ENCODE measurements around the gene MDC1.
A peak's percentile ranks its signal among the peaks of the same experiment; 100 is the strongest.

MDC1 gene

DNA sequence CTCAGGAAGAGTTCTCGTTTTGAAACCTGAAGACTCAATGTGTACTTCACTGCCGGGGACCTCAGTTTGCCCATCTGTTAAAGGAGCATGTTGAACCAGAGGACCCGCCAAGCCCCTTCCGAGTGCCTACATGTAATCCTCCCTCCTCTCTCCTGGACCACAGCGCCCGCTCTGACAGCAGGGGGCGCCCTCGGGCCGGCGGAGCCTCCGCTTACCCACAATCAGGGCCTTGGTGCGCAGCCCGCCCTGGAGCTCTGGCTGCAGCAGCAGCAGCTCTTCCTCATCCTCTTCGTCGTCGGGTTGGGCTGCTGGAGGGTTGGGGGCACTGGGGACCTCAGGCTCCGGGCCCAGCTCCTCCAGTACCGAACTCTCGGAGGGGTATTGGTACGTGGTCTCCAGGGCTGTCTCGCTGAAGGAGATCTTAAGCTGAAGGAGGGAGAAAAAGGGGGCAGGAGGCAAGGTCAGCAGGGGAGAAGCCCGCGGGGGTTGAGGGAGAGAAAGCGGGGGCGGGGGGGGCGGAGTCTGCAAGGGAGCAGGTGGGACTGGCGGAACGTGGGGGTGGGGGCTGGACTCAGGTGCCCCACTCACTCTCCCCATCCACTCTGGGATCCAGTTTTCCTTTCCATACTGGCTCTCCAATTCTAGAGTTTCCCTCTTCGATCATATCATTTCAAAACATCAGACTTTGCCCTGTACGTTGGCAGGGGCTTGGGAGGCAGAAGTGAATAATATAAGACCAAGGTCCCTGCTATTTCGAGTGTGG is 37.9 kb downstream of the MDC1 start (continued):
- TF ChIP-seq, protein P1, sequence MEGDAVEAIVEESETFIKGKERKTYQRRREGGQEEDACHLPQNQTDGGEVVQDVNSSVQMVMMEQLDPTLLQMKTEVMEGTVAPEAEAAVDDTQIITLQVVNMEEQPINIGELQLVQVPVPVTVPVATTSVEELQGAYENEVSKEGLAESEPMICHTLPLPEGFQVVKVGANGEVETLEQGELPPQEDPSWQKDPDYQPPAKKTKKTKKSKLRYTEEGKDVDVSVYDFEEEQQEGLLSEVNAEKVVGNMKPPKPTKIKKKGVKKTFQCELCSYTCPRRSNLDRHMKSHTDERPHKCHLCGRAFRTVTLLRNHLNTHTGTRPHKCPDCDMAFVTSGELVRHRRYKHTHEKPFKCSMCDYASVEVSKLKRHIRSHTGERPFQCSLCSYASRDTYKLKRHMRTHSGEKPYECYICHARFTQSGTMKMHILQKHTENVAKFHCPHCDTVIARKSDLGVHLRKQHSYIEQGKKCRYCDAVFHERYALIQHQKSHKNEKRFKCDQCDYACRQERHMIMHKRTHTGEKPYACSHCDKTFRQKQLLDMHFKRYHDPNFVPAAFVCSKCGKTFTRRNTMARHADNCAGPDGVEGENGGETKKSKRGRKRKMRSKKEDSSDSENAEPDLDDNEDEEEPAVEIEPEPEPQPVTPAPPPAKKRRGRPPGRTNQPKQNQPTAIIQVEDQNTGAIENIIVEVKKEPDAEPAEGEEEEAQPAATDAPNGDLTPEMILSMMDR (tag by site-specific recombination; IDR thresholded peaks at IDR 0.05): peak; percentile 90
- TF ChIP-seq ZNF473 (tag by site-specific recombination; IDR thresholded peaks at IDR 0.05): no peak
- no peak for TF ChIP-seq MZF1 (tag by site-specific recombination; IDR thresholded peaks at IDR 0.05; ENCODE audit: borderline replicate concordance)
- peak; percentile 37; the same call in 1 of the 2 replicates for TF ChIP-seq WT1 (tag by site-specific recombination; IDR thresholded peaks at IDR 0.05)
- TF ChIP-seq GLIS1 (tag by site-specific recombination; IDR thresholded peaks at IDR 0.05): no peak
- peak; percentile 67; the same call in 1 of the 2 replicates for TF ChIP-seq ZNF76 (tag by site-specific recombination; IDR thresholded peaks at IDR 0.05; ENCODE audit: borderline replicate concordance, low read depth)
- no peak for TF ChIP-seq ZNF610 (tag by site-specific recombination; IDR thresholded peaks at IDR 0.05; ENCODE audit: borderline replicate concordance)
- no peak for TF ChIP-seq ZNF311 (tag by site-specific recombination; IDR thresholded peaks at IDR 0.05; ENCODE audit: borderline replicate concordance)
- TF ChIP-seq ZNF555 (tag by site-specific recombination; conservative IDR thresholded peaks at IDR 0.05): no peak
- no peak for TF ChIP-seq ZNF658 (tag by site-specific recombination; IDR thresholded peaks at IDR 0.05)
- no peak for TF ChIP-seq INSM2 (tag by site-specific recombination; IDR thresholded peaks at IDR 0.05)
- TF ChIP-seq ZSCAN16 (tag by site-specific recombination; IDR thresholded peaks at IDR 0.05): no peak
- TF ChIP-seq ZNF580 (tag by site-specific recombination; IDR thresholded peaks at IDR 0.05): 0 out of 2 replicates have a peak, but pooled peaks have one; percentile 33
- no peak for TF ChIP-seq ZNF121 (tag by site-specific recombination; IDR thresholded peaks at IDR 0.05)
- no peak for TF ChIP-seq ZNF423 (tag by site-specific recombination; IDR thresholded peaks at IDR 0.05)
- TF ChIP-seq ZNF341 (tag by site-specific recombination; IDR thresholded peaks at IDR 0.05; ENCODE audit: low read depth): peak; percentile 10; the same call in 1 of the 2 replicates
- no peak for TF ChIP-seq ZNF544 (tag by site-specific recombination; IDR thresholded peaks at IDR 0.05)
- TF ChIP-seq, protein P2, sequence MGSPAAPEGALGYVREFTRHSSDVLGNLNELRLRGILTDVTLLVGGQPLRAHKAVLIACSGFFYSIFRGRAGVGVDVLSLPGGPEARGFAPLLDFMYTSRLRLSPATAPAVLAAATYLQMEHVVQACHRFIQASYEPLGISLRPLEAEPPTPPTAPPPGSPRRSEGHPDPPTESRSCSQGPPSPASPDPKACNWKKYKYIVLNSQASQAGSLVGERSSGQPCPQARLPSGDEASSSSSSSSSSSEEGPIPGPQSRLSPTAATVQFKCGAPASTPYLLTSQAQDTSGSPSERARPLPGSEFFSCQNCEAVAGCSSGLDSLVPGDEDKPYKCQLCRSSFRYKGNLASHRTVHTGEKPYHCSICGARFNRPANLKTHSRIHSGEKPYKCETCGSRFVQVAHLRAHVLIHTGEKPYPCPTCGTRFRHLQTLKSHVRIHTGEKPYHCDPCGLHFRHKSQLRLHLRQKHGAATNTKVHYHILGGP (tag by site-specific recombination; IDR thresholded peaks at IDR 0.05): no peak
- no peak for TF ChIP-seq ZNF211 (tag by site-specific recombination; IDR thresholded peaks at IDR 0.05; ENCODE audit: low read depth)
- TF ChIP-seq ZNF366 (tag by site-specific recombination; conservative IDR thresholded peaks at IDR 0.05): no peak
- no peak for TF ChIP-seq ZNF488 (tag by site-specific recombination; IDR thresholded peaks at IDR 0.05)
- no peak for TF ChIP-seq ZNF664 (tag by site-specific recombination; IDR thresholded peaks at IDR 0.05)
- TF ChIP-seq, protein P3, sequence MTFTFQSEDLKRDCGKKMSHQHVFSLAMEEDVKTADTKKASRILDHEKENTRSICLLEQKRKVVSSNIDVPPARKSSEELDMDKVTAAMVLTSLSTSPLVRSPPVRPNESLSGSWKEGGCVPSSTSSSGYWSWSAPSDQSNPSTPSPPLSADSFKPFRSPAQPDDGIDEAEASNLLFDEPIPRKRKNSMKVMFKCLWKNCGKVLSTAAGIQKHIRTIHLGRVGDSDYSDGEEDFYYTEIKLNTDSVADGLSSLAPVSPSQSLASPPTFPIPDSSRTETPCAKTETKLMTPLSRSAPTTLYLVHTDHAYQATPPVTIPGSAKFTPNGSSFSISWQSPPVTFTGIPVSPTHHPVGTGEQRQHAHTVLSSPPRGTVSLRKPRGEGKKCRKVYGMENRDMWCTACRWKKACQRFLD (tag by site-specific recombination; IDR thresholded peaks at IDR 0.05): no peak
- no peak for TF ChIP-seq TCF7L2 (IDR thresholded peaks at IDR 0.05; ENCODE audit: borderline replicate concordance, low read depth, low read length)
- TF ChIP-seq ZNF830 (tag by site-specific recombination; IDR thresholded peaks at IDR 0.05; ENCODE audit: low read depth): no peak
- TF ChIP-seq, protein P4, sequence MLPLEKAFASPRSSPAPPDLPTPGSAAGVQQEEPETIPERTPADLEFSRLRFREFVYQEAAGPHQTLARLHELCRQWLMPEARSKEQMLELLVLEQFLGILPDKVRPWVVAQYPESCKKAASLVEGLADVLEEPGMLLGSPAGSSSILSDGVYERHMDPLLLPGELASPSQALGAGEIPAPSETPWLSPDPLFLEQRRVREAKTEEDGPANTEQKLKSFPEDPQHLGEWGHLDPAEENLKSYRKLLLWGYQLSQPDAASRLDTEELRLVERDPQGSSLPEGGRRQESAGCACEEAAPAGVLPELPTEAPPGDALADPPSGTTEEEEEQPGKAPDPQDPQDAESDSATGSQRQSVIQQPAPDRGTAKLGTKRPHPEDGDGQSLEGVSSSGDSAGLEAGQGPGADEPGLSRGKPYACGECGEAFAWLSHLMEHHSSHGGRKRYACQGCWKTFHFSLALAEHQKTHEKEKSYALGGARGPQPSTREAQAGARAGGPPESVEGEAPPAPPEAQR (tag by site-specific recombination; IDR thresholded peaks at IDR 0.05): no peak
- no peak for TF ChIP-seq KLF16 (tag by site-specific recombination; IDR thresholded peaks at IDR 0.05)
- TF ChIP-seq ZNF585B (tag by site-specific recombination; IDR thresholded peaks at IDR 0.05): no peak
- TF ChIP-seq HOXC10 (CRISPR knock-in tag; IDR thresholded peaks at IDR 0.05): no peak
- TF ChIP-seq ZNF239 (tag by site-specific recombination; IDR thresholded peaks at IDR 0.05): no peak
- no peak for TF ChIP-seq ZNF501 (tag by site-specific recombination; IDR thresholded peaks at IDR 0.05)
- TF ChIP-seq KLF1 (tag by site-specific recombination; IDR thresholded peaks at IDR 0.05): no peak
- no peak for TF ChIP-seq YY2 (tag by site-specific recombination; IDR thresholded peaks at IDR 0.05)
